DMS114 treated with DMSO at 0.1 percent for 48 hours (cell line): ENCODE measurements around the gene OR52E2.

ENCODE experiments used
- DNase-seq: peaks from one replicate; lab custom pipeline; 2025; ENCODE audit not compliant: unreplicated experiment; lab: John Stamatoyannopoulos, UW

Gene OR52E2

GRCh38 chr11:5013012-5013411, 46.4 kb downstream of the OR52E2 start:
- DNase-seq, result no peak

GRCh38 chr11:5011254-5011653, 48.2 kb downstream of the OR52E2 start:
- DNase-seq, result no peak
